MM.1S (cell line): Measurements from ENCODE around the gene A1BG.
A peak's percentile ranks its signal among the peaks of the same experiment; 100 is the strongest.

Experiments
- DNase-seq: peaks from one replicate; pipeline ENCODE4 v3.0.0-alpha.2; 2015
- H2AFZ ChIP-seq: fragments of 300-600 bp; sonication (generic); 2 replicates; pipeline ENCODE4 v1.6.0; 2016; ENCODE audit warnings: antibody characterized with exemption, low read length
- H3F3A ChIP-seq: fragments of 300-600 bp; sonication (generic); 2 replicates; pipeline ENCODE4 v1.6.1; 2016; ENCODE audit warnings: mild to moderate bottlenecking, antibody characterized with exemption, low read length, moderate library complexity, mixed read lengths; ENCODE audit not compliant: insufficient read depth
- H3K27ac ChIP-seq: fragments of 300-600 bp; sonication (generic); 2 replicates; pipeline ENCODE4 v1.5.1; 2016; ENCODE audit warnings: mild to moderate bottlenecking, low read length
- H3K27me3 ChIP-seq: fragments of 300-600 bp; sonication (generic); replicated peaks from 2 replicates; pipeline ENCODE4 v1.6.0; 2016; ENCODE audit warnings: low read length; ENCODE audit not compliant: insufficient read depth
- H3K36me3 ChIP-seq: fragments of 300-600 bp; sonication (generic); replicated peaks from 2 replicates; pipeline ENCODE4 v1.6.1; 2016; ENCODE audit warnings: mild to moderate bottlenecking, low read length, mixed read lengths; ENCODE audit not compliant: insufficient read depth
- H3K4me1 ChIP-seq: fragments of 300-600 bp; sonication (generic); 2 replicates; pipeline ENCODE4 v1.6.1; 2016; ENCODE audit warnings: low read length, mixed read lengths
- H3K4me2 ChIP-seq: fragments of 300-600 bp; sonication (generic); 2 replicates; pipeline ENCODE4 v1.6.0; 2016; ENCODE audit warnings: low read depth, low read length
- H3K4me3 ChIP-seq: fragments of 300-600 bp; sonication (generic); 2 replicates; pipeline ENCODE4 v1.5.1; 2016; ENCODE audit warnings: low read length, mixed read lengths
- H3K79me2 ChIP-seq: fragments of 300-600 bp; sonication (generic); 2 replicates; pipeline ENCODE4 v1.6.1; 2016; ENCODE audit warnings: mixed run types, low read length, mixed read lengths
- H3K9ac ChIP-seq: fragments of 300-600 bp; sonication (generic); 2 replicates; pipeline ENCODE4 v1.6.1; 2016; ENCODE audit warnings: low read length, mixed read lengths
- H3K9me2 ChIP-seq: fragments of 300-600 bp; sonication (generic); replicated peaks from 2 replicates; pipeline ENCODE4 v1.6.1; 2016; ENCODE audit warnings: mild to moderate bottlenecking, low read length, mixed read lengths; ENCODE audit not compliant: insufficient read depth
- H3K9me3 ChIP-seq: fragments of 300-600 bp; sonication (generic); replicated peaks from 2 replicates; pipeline ENCODE4 v1.6.1; 2016; ENCODE audit warnings: mild to moderate bottlenecking, low read length, mixed read lengths; ENCODE audit not compliant: insufficient read depth
- H4K20me1 ChIP-seq: fragments of 300-600 bp; sonication (generic); 2 replicates; pipeline ENCODE4 v1.6.1; 2016; ENCODE audit warnings: mild to moderate bottlenecking, low read length, moderate library complexity, mixed read lengths; ENCODE audit not compliant: insufficient read depth
- EZH2 ChIP-seq: fragments of 300-600 bp; sonication (generic); optimal IDR thresholded peaks from 2 replicates; pipeline ENCODE3; 2017; ENCODE audit warnings: low read depth, mild to moderate bottlenecking, antibody characterized with exemption, low read length, mixed read lengths
- EZH2phosphoT487 ChIP-seq: fragments of 300-600 bp; sonication (generic); IDR thresholded peaks from 2 replicates; pipeline ENCODE4 v1.6.1; 2018; ENCODE audit warnings: antibody characterized with exemption, low read length
- TF ChIP-seq, protein P1 (sequence below): fragments of 300-600 bp; sonication (generic); IDR thresholded peaks from 2 replicates; pipeline ENCODE4 v1.5.1; 2016; ENCODE audit warnings: antibody characterized with exemption, low read length, mixed read lengths

The A1BG gene

DNA sequence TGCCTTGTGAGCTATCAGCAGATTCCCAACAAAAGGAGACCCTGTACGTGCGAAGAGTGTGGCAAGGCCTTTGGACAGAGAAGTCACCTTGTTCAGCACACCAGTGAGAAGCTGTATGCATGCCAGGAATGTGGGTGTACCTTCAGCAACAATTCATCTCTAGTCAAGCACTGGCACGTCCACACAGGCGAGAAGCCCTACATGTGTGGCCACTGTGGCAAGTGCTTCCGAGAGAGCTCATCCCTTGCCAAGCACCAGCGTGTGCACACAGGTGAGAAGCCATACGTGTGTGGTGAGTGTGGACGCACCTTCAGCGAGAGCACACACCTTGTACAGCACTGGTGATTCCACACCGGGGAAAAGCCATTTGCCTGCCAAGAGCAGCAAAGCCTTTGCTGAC lies 34.1 kb downstream of the A1BG start:
- H3K27me3 ChIP-seq, result no peaks in the 10 kb centered on the region
- no peaks in the 10 kb centered on the region for H3K79me2 ChIP-seq
- H3F3A ChIP-seq, result no peaks in the 10 kb centered on the region
- no peak overlapping the region for H3K4me2 ChIP-seq
- H2AFZ ChIP-seq, result no peak overlapping the region
- H3K9me2 ChIP-seq, result no peaks in the 10 kb centered on the region
- H3K4me1 ChIP-seq, result no peaks in the 10 kb centered on the region
- H3K36me3 ChIP-seq, result no peaks in the 10 kb centered on the region
- no peaks in the 10 kb centered on the region for H4K20me1 ChIP-seq
- no peak overlapping the region for H3K4me3 ChIP-seq
- TF ChIP-seq EZH2phosphoT487 (no peak), EZH2 (no peak)
- TF ChIP-seq, protein P1, sequence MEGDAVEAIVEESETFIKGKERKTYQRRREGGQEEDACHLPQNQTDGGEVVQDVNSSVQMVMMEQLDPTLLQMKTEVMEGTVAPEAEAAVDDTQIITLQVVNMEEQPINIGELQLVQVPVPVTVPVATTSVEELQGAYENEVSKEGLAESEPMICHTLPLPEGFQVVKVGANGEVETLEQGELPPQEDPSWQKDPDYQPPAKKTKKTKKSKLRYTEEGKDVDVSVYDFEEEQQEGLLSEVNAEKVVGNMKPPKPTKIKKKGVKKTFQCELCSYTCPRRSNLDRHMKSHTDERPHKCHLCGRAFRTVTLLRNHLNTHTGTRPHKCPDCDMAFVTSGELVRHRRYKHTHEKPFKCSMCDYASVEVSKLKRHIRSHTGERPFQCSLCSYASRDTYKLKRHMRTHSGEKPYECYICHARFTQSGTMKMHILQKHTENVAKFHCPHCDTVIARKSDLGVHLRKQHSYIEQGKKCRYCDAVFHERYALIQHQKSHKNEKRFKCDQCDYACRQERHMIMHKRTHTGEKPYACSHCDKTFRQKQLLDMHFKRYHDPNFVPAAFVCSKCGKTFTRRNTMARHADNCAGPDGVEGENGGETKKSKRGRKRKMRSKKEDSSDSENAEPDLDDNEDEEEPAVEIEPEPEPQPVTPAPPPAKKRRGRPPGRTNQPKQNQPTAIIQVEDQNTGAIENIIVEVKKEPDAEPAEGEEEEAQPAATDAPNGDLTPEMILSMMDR, result no peak
- H3K9me3 ChIP-seq, result no peaks in the 10 kb centered on the region
- no peak for DNase-seq
- H3K27ac ChIP-seq, result no peak overlapping the region
- no peak overlapping the region for H3K9ac ChIP-seq

DNA sequence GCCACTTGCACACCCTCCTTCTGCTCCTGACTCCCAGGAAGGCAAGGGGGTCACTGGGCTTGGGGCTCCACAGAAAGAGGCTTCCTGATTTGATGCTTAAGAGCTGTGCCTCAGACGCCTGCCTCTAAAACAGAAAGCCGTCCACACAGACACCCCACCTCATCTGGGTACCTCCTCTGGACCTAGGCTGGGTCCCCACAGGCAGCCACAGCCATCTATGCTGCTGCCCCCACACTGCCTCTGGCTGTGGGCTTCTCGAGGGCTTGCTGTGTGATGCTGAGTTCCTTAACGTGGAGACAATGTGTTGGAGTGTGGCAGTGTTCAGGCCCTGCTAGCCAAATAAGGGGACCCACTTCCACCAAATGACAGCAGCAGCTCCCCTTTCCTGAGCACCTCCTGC lies 35.0 kb downstream of the A1BG start:
- Histone ChIP-seq H3K4me1 (no peaks in the 10 kb centered on the region), H2AFZ (no peak overlapping the region), H3K9me2 (no peaks in the 10 kb centered on the region), H4K20me1 (no peaks in the 10 kb centered on the region), H3K4me2 (no peak overlapping the region), H3K4me3 (no peak overlapping the region), H3K79me2 (no peaks in the 10 kb centered on the region), H3K36me3 (no peaks in the 10 kb centered on the region), H3K9ac (no peak overlapping the region), H3K27ac (no peak overlapping the region), H3F3A (no peaks in the 10 kb centered on the region), H3K9me3 (no peaks in the 10 kb centered on the region), H3K27me3 (no peaks in the 10 kb centered on the region)
- TF ChIP-seq EZH2phosphoT487 (no peak), EZH2 (no peak)
- TF ChIP-seq, protein P1, result no peak
- DNase-seq, result no peak

DNA sequence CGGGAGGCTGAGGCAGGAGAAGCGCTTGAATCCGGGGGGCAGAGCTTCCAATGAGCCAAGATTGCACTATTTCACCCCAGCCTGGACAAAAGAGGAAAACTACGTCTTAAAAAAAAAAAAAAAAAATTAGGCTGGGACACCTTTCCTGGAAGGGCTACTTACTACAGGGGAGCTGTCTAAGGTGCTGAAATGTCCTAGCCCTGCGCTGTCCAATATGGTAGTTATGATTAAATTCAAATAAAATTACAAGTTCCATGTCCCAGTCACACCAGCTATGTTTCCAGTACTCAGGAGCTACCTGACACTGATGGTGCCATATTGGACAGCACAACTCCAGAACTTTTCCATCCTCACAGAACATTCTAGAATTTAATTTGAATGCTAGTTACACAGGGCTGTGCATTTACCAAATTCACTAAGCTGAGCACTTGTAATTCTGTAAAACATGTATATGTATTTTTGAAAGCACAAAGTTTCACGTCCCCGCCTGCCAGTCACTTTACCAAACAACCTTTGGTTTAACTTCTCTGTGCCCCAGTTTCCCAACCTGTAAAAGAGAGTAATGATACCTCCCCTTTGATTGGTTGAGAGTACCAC lies 35.7 kb downstream of the A1BG start:
- H3F3A ChIP-seq, result no peaks in the 10 kb centered on the region
- no peak overlapping the region for H3K4me3 ChIP-seq
- no peaks in the 10 kb centered on the region for H3K79me2 ChIP-seq
- no peaks in the 10 kb centered on the region for H3K4me1 ChIP-seq
- H2AFZ ChIP-seq, result no peak overlapping the region
- TF ChIP-seq EZH2 (no peak), EZH2phosphoT487 (no peak)
- TF ChIP-seq, protein P1, result no peak
- H3K9ac ChIP-seq, result no peak overlapping the region
- H3K4me2 ChIP-seq, result no peak overlapping the region
- DNase-seq, result peak; percentile 11
- H3K9me3 ChIP-seq, result no peaks in the 10 kb centered on the region
- no peaks in the 10 kb centered on the region for H4K20me1 ChIP-seq
- no peaks in the 10 kb centered on the region for H3K27me3 ChIP-seq
- peaks cover 4% of the 10 kb centered on the region; the same call in 1 of the 2 replicates for H3K36me3 ChIP-seq
- H3K27ac ChIP-seq, result no peak overlapping the region
- H3K9me2 ChIP-seq, result no peaks in the 10 kb centered on the region
